Thyroid gland (tissue), 4 donors: Measurements from ENCODE around the gene TRAK1.

Experiments used
- CTCF ChIP-seq, 6 experiments: fragments of 200-600 bp in 3 of 6; fragments of 450-650 bp in 3 of 6; sonication (generic) in 3 of 6; IDR thresholded peaks; one replicate each; pipeline ENCODE4 v1.5.1; 2016 to 2019; ENCODE audit warnings: antibody characterized with exemption in 6 of 6, mild to moderate bottlenecking in 2 of 6, inconsistent platforms in 1 of 6, moderate library complexity in 1 of 6
- POLR2A ChIP-seq, 2 donors: fragments of 450-650 bp; IDR thresholded peaks; one replicate each; pipeline ENCODE4 v1.6.1; 2017; ENCODE audit warnings: antibody characterized with exemption in 2 of 2, mild to moderate bottlenecking in 2 of 2, moderate library complexity in 1 of 2

GRCh38 chr3:42120866-42121265 is 29.7 kb downstream of the TRAK1 start:
- TF ChIP-seq CTCF (IDR thresholded peaks at IDR 0.05), result no peak
- TF ChIP-seq POLR2A (IDR thresholded peaks at IDR 0.05), result no peak
